ENCODE data around the gene PHF3. TPM values are rescaled to one million over a fixed set of nuclear protein-coding genes. Genes with fewer than 3 reads are reported as not detected.

The PHF3 gene
- total and polyA plus RNA-seq, 7 donors, result 9.7 to 80.5 (median 59.6) TPM

- DNase-seq, result no peak
- no peaks in the 10 kb centered on the region for H3K36me3 ChIP-seq
- no peak overlapping the region for H3K4me3 ChIP-seq
- intact Hi-C loops (cut with DNase I), result no loop called here
- WGBS, 2 donors, result 81 to 93% methylated on average over 5 of the region's 5 CpGs
- H3K4me1 ChIP-seq, result peaks cover 0 to 54% (median 24%) of the 10 kb centered on the region in 4 donors
- H3K9me3 ChIP-seq, result no peaks in the 10 kb centered on the region
- H3K27ac ChIP-seq, result no peak overlapping the region
- TF ChIP-seq CTCF (IDR thresholded peaks at IDR 0.05) (no peak), POLR2AphosphoS5 (IDR thresholded peaks at IDR 0.05) (no peak), EP300 (IDR thresholded peaks at IDR 0.05) (no peak), POLR2A (IDR thresholded peaks at IDR 0.05) (no peak)
- no peaks in the 10 kb centered on the region for H3K27me3 ChIP-seq
Observed at GRCh38 chr6:63663147-63663955, 27.7 kb downstream of the PHF3 start.

- no peaks in the 10 kb centered on the region for H3K36me3 ChIP-seq
- H3K9me3 ChIP-seq, result no peaks in the 10 kb centered on the region
- peaks cover 0 to 51% (median 27%) of the 10 kb centered on the region in 4 donors for H3K4me1 ChIP-seq
- H3K4me3 ChIP-seq, result no peak overlapping the region
- H3K27me3 ChIP-seq, result no peaks in the 10 kb centered on the region
- intact Hi-C loops (cut with DNase I), result no loop called here
- no peak overlapping the region for H3K27ac ChIP-seq
- TF ChIP-seq CTCF (IDR thresholded peaks at IDR 0.05) (no peak), EP300 (IDR thresholded peaks at IDR 0.05) (no peak), POLR2A (IDR thresholded peaks at IDR 0.05) (no peak), POLR2AphosphoS5 (IDR thresholded peaks at IDR 0.05) (no peak)
- no peak for DNase-seq
Observed at GRCh38 chr6:63663956-63664281, 28.3 kb downstream of the PHF3 start.

GRCh38 chr6:63671098-63671754 is 35.6 kb downstream of the PHF3 start:
- peaks cover 0 to 38% (median 20%) of the 10 kb centered on the region in 4 donors for H3K4me1 ChIP-seq
- H3K9me3 ChIP-seq, result no peaks in the 10 kb centered on the region
- no peaks in the 10 kb centered on the region for H3K36me3 ChIP-seq
- H3K27me3 ChIP-seq, result no peaks in the 10 kb centered on the region
- H3K27ac ChIP-seq, result no peak overlapping the region
- 60 to 77% methylated on average over 6 of the region's 6 CpGs for WGBS, 2 donors
- DNase-seq, result no peak
- H3K4me3 ChIP-seq, result no peak overlapping the region
- intact Hi-C loops (cut with DNase I), result no loop called here
- TF ChIP-seq CTCF (IDR thresholded peaks at IDR 0.05) (no peak), EP300 (IDR thresholded peaks at IDR 0.05) (no peak), POLR2AphosphoS5 (IDR thresholded peaks at IDR 0.05) (no peak), POLR2A (IDR thresholded peaks at IDR 0.05) (no peak)

GRCh38 chr6:63672582-63673129 is 37.1 kb downstream of the PHF3 start:
- Histone ChIP-seq H3K9me3 (no peaks in the 10 kb centered on the region), H3K27ac (no peak overlapping the region), H3K4me1 (peaks cover 0 to 50% (median 29%) of the 10 kb centered on the region in 4 donors), H3K36me3 (no peaks in the 10 kb centered on the region), H3K27me3 (no peaks in the 10 kb centered on the region), H3K4me3 (no peak overlapping the region)
- TF ChIP-seq CTCF (IDR thresholded peaks at IDR 0.05) (no peak), POLR2A (IDR thresholded peaks at IDR 0.05) (no peak), EP300 (IDR thresholded peaks at IDR 0.05) (no peak), POLR2AphosphoS5 (IDR thresholded peaks at IDR 0.05) (no peak)
- no peak for DNase-seq
- WGBS, 2 donors, result 89 to 91% methylated on average over 3 of the region's 3 CpGs
- intact Hi-C loops (cut with DNase I), result no loop called here
